NOMO-1 treated with DMSO at 0.1 percent for 48 hours (cell line): ENCODE measurements around the gene FLNA.
"Not testable (repeated sequence)": the region's sequence is repeated elsewhere in the genome, so short reads cannot be mapped to it uniquely, and the experiment has no call there.

Source experiments
- DNase-seq: peaks from one replicate; lab custom pipeline; 2025; ENCODE audit not compliant: unreplicated experiment; lab: John Stamatoyannopoulos, UW

Gene FLNA

DNA sequence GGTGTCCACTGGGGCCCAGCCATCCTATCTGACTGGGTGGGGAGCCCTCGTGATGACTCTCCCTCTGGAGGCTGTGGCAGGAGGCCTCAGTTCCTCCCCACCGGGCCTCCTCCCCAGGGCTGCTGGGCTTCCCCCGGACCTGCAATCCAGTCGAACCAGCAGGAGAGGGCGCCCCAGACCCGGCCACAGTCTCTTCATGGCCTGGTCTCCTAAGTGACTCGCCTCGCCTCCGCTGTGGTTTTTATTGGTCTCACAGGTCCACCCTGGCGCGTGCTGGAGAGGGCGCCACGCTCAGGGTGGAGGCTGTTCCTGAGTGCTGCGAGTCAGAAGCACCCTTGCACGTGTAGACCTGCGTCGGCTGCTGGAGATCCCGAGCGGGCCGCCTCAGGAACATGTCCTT lies 30.8 kb downstream of the FLNA start:
- not testable (repeated sequence) for DNase-seq

DNA sequence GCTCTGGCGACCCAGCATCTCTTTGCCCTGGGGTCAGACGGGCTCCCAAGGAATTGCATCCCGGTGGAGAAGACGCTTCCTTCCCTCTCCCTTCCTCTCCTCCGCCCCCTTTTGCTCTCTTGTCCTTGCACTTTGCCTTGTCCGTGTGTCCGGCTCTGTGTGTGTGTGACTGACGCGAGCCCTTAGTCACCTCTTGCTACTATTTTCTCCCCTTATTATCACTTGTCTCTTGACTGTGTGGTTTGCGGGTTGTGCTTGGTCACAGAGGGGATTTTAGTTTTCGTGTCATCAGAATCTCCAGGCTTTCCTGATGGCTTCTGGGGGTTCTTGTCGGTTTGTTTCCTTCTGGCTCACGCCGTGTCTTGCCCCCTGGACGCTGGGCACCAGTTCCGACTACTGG lies 31.4 kb downstream of the FLNA start:
- not testable (repeated sequence) for DNase-seq

DNA sequence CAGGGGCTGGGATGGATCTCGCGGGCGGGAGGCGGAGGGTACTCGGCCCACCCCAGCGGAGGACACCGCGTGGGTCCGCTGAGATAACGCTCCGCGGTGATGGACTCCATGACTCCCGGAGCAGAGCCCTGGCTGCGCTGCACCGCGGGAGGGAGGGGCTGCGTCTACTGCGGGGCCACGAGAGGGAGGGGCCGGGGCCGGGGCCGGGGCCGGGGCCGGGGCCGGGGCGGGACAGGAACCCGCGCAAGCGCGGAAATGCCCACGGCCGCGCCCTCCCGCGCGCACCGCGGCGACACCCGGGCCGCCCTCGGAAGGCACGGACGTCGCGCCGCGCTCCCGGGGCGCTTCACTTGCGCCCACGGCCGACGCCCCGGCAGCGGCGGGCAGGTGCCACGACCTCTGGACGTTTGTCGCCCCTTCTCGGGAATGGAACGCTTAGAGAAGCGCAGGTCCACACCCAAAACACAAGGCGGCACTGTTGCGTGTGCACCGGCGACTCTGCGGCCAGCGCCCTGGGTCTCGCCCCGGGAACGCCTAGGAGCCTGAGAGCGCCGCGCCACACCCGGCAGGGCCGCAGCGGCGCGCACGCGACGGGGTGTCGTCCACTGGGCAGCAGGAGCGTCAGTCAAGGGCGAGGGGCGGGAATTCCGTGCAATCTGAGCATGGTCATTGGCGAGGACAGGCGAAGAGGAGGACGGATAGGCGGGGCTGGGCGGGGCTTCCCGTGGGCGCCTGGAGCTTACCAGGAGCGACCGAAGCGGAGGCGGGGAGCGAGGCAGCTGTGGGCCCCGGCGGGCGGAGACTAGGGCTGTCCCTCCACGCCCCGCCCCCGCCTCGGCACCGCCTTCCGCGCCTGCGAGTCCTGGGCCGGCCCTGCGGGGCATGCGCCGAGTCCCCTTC lies 32.8 kb downstream of the FLNA start:
- DNase-seq, result not testable (repeated sequence)

DNA sequence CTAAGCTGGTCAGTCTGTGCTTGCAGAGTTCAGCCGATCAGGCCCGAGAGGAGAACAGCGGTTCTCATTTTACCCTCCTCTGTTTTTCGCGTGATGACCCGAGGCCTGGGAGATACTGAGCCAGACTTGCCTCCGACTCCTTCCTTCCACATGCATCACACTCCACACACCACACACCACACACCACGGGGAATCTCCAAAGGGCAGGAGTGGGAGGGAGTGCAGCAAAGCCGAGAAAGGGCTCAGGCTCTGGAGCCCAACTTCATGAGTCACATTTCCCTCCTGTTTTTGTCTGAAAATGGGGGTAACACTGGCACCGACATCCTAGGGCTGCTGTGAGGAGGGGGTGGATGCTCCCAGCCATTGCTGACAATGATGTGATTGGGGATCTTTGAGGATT lies 39.9 kb downstream of the FLNA start:
- no peak for DNase-seq

DNA sequence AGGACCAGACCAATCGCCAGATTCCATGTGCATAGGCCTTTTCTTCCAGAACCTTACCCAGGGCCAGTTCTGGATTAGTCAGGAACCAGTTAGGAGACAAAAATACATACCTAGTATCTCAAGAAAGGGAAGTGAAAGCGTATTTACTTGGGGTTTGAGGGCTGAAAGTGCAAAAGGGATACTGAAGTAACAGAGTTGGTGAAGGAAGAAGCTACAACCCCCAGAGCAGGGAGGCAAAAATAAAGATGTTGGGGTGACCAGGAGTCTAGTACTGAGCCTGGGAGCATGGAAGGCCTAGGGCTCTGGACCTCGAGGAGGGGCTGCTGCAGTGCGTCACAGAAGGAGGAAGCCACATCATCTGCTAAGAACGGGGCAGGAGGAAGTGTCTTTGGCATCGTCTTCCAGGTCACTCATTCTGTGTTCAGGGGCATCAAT lies 40.6 kb downstream of the FLNA start:
- peak; percentile 72 for DNase-seq

DNA sequence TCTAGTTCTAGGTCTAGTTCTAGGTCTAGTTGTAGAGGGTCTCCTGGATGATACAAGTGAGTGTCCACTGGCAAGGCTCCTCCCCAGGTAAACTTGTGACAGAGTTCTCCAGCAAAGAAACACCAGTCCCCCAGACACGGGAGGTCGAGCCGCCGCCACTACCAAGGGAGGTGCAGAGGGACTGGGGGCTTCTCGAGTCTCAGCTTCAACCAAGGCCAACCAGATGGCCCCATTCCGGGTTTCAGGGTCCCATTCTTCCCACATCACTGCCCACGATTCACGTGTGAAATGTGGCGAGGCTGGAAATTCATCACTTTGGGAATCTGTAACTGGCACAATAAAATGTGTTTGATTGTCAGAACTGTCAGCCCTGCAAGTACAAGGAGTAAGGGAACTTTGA lies 41.3 kb downstream of the FLNA start:
- no peak for DNase-seq

DNA sequence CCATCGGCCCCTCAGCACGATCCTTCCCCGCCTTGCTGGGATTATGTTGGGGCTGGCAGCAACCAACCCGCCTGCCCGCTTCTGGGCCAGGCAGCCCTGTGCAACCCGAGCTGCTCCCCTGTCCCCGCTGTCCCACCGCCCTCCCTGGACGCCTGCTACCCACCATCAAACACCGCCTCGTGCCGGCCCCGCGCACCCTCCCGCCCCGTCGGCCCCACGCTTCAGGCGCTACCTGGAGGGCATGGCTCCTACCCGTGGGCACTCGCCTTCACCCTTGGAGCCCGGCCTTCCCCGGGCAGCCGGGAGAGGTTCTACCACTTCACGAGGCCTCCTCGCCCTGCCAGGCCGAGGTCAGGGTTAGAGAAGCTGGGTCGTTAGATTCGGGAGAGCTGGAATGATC lies 41.9 kb downstream of the FLNA start:
- DNase-seq, result no peak

DNA sequence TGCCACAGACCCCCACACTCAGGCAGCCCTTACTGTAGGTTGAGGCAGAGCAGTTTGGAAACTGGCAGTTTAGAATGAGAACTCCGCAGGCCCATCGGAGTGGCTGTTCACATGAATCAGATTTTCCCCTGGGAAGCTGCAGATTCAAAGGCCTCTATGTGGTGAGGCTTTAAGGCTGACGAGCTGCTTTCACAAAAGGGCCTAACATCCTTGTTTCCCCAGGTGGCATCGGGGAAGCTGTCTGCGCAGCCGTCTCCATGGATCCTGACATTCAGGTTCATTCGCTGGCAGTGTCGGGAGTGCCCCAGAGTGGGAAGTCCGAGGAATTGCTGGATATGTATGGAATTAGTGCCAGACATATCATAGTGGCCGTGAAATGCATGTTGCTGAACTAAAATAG lies 45.1 kb downstream of the FLNA start:
- DNase-seq, result no peak

DNA sequence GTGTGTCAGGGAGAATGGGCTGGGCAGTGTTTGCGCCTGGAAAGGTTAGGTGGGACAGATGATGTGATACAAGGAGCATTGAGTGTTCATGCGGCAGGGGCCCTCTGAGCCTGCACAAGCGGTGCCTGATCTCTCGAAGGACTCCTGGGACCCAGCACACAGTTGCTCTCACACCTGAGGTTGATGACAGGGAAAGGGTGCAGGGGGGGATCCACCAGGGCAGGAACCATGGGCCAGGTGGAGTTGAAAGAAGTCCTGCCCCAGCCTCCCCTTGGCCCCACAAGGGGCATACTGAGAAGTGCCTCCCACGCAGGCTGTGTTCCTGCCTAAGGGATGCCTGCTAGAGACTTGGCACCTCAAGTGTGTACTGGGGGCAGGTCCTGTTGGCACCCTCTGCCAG lies 45.8 kb downstream of the FLNA start:
- DNase-seq, result no peak

DNA sequence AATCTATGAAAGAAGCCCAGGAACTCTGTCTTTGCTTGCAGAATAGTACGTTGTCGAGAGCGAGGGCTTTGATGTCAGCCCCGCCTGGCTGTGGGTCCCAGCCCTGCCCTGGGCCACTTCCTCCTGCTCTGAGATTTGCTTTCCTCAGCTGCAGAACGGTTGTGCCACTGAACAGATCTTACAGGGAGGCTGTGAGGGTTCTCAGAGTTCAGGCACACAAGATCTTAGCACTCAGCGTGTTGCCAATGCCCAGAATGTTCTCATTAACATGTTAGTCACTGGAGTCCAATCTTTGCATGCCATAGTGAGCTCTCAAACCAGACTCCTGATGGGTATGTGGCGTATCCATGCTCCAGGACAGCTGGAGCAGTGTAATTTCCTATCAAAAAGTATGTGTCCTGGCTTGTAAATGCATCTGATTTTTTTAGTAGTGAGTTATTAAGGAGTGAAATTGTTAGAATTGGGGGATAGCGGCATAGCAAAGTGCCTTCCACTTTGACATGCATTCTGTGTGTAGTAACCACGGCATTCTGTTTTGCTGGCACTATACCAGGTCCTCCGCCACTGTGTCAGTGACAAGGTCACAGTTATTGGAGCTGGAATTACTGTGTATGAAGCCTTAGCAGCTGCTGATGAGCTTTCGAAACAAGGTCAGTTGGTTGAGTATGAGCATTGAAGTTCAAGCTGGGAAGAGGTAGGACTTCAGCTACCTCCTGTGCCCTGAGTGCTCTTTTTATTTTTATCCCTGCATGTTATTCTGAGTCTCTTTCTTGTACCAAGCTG lies 47.2 kb downstream of the FLNA start:
- DNase-seq, result peak; percentile 9

DNA sequence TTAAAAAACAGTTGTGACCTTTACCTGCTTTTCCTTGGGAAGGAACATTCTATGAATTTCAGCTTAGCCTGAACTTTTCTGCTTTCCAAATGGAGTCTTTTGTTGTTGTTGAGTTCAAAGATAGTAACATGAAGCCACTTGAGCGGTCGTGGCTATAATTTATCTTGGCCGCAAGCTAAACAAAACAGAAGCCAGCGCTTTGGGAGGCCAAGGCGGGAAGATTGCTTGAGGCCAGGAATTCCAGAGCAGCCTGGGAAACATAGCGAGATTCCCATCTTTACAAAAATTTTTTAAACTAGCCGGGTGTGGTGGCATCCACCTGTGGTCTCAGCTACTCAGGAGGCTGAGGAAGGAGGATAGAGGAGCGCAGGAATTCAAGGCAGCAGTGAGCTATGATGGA lies 48.9 kb downstream of the FLNA start:
- DNase-seq, result no peak

DNA sequence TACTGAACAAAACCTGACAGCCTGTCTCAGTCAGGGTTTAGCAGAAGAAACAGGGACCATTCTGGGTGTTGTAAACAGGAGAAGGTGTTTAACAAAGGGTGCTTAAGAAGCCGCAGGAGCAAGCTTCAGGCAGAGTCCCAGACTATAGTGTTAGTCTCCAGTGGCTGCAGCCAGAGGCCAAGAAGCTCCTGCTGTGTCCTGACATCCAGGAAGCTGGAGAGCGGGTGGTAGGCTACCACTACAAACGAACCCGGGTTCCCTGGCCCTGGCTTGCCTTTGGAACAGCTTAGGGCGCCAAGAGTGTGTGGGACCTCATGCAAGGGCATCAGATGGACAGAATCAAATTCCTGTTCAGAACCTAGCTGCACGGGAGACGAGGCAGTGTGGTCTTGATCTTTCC lies 50.9 kb downstream of the FLNA start:
- DNase-seq, result no peak

DNA sequence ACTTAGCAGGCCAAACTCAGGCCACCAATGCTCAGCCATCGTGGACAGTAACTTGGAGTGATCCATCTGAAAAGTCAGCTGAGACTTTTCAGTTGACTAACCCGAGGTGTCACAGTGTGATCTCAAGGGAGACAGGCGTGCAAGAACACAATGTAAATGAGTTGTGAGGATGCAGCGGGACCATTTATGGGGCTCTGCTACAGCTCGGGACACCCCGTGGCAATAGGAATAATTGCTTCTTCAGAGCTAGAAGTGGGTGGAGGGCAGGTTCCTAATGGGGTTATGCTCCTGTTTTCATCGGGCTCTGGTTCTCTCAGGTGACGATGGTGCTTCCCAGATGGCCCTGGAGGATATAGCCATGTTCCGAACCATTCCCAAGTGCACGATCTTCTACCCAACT lies 51.5 kb downstream of the FLNA start:
- no peak for DNase-seq

DNA sequence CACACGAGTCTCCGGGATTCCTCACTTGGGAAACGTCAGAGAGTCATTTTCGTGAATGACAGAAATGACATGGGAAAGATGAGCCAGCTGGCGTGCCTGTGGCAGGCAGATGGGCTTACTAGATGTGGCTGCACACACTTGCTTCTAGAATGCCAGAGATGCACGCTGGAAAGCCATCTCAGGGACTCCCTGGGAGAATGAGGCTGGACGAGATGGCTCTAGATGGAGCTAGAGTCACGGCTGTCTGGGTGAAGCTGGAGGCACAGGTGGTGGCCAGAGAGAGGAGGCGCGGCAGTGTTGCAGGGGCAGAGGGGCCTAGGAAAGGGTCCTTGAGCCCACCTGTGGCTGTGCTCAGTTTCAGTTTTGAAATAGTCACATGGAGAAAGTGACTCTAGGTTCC lies 52.8 kb downstream of the FLNA start:
- no peak for DNase-seq

DNA sequence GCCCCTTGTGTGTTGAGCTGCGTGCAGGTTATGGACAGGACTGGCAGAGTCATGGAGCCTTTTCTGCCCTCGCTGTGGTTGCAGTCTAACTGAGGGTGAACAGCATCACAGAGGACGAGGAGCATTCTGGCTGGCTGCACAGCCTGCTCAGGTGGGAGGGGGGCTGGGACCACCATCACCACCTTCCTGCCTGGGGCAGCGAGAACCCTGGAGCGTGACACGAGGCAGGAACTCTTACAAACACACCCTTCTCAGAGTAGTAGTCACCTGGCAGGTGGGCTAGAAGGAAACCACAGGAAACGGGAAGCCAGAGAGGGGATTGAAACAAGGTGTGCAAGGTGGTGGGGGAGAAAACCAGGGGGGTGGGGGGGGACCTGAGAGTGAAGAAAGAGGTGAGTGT lies 53.3 kb downstream of the FLNA start:
- DNase-seq, result no peak

DNA sequence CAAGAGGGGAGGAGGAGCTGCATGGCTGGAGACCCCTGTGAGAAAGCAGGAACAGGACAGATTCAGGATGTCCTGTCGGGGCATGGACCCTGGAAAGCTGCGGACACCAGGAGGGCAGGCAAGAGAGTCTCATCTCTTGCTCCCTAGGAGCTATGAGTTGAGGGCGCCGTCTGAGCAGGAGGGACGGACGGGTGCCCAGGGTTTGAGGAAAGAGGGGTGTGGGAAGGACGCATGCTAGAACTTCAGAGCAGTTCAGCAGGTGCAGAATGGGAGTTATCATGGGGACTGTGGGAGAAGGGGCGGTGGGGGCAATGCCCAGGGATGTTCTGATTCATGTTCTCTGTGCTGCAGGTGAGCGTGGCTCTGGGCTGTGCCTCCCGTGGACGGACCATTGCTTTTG lies 54.0 kb downstream of the FLNA start:
- no peak for DNase-seq

DNA sequence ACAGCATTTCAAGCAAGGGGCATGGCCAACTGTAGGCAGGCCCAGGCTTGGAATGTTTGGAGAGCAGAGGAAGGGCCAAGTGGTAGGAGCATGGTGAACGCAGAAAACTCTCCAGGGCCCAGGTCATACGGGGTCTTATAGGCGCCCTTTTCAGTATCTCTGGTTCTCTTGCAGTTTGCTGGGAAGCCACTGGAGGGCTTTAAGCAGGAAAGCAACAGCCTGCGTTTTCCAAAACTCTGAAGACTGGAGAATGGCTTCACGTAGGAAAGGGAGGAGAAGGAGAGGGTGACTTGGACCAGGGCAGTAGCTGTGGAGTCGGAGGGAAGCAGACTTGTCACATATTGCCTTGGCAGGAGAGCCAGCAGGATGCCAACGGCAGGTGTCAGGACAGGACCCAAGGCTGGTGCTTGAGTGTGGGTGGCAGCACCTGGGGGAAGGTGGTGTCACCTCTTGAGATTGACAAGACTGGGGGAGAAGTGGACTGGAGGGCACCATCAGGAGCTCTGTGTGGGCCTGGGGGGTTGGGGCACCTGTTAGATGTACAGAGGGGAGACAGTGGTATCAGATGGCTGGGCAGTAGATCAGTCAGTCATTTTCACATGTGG lies 56.9 kb downstream of the FLNA start:
- no peak for DNase-seq

DNA sequence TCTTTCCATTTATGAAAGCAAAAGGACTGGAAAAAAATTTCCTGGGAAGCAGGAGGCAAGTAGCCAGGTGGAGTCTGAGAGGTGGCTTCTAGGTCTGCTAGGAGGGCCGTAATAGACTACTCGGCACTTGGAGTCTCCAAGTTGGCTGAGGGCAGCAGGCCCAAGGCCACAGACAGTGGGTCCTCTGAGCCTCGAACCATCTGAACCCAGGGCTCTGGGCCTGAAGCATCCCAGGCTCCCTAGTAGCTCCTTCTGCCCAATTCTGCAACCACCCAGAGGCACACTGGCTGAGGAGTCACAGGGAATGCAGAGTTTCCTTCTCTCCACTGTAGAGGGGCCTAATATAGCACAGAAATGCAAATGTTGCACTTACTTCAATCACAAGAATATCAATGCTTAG lies 59.0 kb downstream of the FLNA start:
- DNase-seq, result no peak

DNA sequence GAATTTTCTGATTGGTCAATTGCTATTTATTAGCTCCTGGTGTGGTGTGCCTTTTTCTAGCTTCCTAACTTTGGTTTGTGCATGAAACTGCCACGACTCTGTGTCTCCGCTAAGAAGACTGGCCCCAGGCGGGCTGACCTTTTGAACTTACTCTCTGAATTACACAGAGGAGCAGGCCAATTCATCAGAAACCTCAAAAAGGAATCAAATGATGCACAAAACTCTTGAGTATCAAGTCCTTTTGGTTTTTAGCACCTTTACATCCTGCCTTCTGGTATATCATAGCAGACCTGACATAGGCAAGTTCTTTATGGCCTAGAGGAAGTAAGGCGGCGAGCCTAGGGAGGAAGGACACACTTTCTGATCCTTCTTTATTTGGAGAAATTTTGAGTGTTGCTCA lies 61.3 kb downstream of the FLNA start:
- no peak for DNase-seq

DNA sequence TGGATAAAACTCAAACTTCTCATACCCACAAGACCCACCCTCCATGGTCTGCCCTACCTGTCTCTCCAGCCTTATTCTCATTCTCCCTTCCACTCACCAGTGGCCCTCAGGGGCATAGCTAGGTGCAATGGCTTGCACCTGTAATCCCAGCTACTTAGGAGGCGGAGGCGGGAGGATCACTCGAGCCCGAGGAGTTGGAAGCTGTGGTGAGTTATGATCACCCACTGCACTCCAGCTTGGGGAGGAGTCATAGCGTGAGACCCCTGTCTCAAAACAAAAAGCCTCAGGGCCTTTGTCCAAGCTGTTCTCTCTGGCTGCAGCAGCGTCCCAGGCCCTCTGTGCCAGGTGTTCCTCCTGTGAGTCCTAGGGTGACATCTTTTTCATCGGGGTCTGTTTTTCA lies 62.3 kb downstream of the FLNA start:
- DNase-seq, result no peak

DNA sequence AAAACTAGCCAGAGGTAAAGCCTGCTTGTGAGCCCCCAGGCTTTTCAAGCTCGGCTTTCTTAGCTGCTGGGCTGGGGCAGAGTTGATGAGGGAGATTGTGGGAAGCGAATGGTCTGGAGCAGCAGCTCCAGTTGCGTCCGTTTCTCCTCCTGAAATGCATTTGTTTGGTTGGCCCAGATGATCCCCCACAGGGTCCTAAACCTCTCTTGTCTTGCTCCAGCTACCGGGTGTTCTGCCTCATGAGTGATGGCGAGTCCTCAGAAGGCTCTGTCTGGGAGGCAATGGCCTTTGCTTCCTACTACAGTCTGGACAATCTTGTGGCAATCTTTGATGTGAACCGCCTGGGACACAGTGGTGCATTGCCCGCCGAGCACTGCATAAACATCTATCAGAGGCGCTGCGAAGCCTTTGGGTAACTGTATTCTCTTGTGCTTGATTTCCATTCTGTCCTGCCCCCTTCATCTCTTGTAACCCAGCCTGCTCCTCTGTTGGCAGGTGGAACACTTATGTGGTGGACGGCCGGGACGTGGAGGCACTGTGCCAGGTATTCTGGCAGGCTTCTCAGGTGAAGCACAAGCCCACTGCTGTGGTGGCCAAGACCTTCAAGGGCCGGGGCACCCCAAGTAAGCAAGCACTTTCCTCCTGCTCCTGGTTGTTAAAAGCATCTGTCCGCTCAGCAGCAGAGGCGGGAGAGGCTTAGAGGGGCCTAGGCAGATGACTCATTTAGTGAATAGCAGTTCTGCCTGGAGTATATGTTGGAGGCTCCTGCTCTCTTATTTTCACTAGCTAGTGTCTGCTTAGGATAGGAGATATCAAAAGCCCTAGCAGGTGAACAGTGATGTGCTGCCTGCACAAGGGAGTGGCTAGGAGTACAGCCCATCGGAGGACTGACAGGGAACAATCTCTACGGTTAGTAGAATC lies 63.6 kb downstream of the FLNA start:
- no peak for DNase-seq
